ENCODE results near the gene SLC10A7. TPM values are rescaled to one million over a fixed set of nuclear protein-coding genes. Genes with fewer than 3 reads are reported as not detected.

Gene SLC10A7
- total and polyA plus RNA-seq, 10 of the 15 experiments (the other 5 are each of a cell fraction or from before 2014, with no cell fraction given): 4.6 to 23.7 (median 15.6) TPM

- no peak overlapping the region for H3K4me3 ChIP-seq
- ATAC-seq (no peak), FAIRE-seq (no peak), DNase-seq (ENCODE audit: low read depth, low spot score) (no peak)
- peaks cover 0 to 6% of the 10 kb centered on the region in 2 experiments; a peak in 2 of 4 replicates for H3K36me3 ChIP-seq (ENCODE audit: control insufficient read depth in 2 of 2, insufficient read depth in 2 of 2, low read length in 1 of 2)
- no peak overlapping the region for H3K4me2 ChIP-seq (ENCODE audit: control insufficient read depth, insufficient read depth)
- TF ChIP-seq PBX3 (IDR thresholded peaks at IDR 0.05; ENCODE audit: insufficient replicate concordance, low read depth, low read length): no peak
- 94% methylated on average over 2 of the region's 2 CpGs for WGBS (ENCODE audit: insufficient coverage, insufficient replicate concordance, low lambda C conversion rate, missing lambda C conversion rate)
- ChIA-PET SMC1A (ENCODE audit: uncharacterized antibody, unreplicated experiment) (interaction anchor here (0.6 to 1.8 kb wide), 5 partner anchors 13 to 54 kb away, joined by 3 to 6 read pairs (median 3); no protein-coding TSS in a partner anchor), POLR2A (interaction anchor here (0.6 kb wide), 1 partner anchor 1193 kb away, joined by 3 read pairs; no protein-coding TSS in a partner anchor), RAD21 (ENCODE audit: unreplicated experiment) (interaction anchor here (1.3 kb wide), 1 partner anchor 16 kb away, joined by 3 read pairs; no protein-coding TSS in a partner anchor), CTCF (interaction anchor here (1.1 to 1.6 kb wide), 4 partner anchors 10 to 37 kb away, joined by 3 to 4 read pairs (median 4); no protein-coding TSS in a partner anchor)
- H3K27me3 ChIP-seq (replicated peaks in 1 of 2; ENCODE audit: control insufficient read depth in 2 of 2, insufficient read depth in 2 of 2, low read length in 1 of 2): no peaks in the 10 kb centered on the region
- in situ Hi-C loops (cut with MboI) (no loop called here), intact Hi-C loops (cut with micrococcal nuclease; ENCODE audit: unreplicated experiment) (no loop called here)
- H3K27ac ChIP-seq (ENCODE audit: control insufficient read depth, insufficient read depth): no peak overlapping the region
- no peak overlapping the region for H2AFZ ChIP-seq (ENCODE audit: control insufficient read depth, low read depth, low read length)
- H3K9me3 ChIP-seq (replicated peaks; ENCODE audit: control insufficient read depth, insufficient read depth, low read length): peaks cover 4% of the 10 kb centered on the region; the same call in 2 of the 3 replicates
- H3K79me2 ChIP-seq (ENCODE audit: control insufficient read depth, insufficient read depth, low read length): no peaks in the 10 kb centered on the region
- no peak overlapping the region for H3K9ac ChIP-seq (ENCODE audit: control insufficient read depth, insufficient read depth, low read length)
- no peaks in the 10 kb centered on the region for H4K20me1 ChIP-seq (ENCODE audit: control insufficient read depth, insufficient read depth)
- BruUV-seq (replicated peaks): no TSS peak
- H3K4me1 ChIP-seq (ENCODE audit: control insufficient read depth, insufficient read depth, low read length): no peaks in the 10 kb centered on the region
Observed at GRCh38 chr4:146292508-146292907, 229.2 kb downstream of the SLC10A7 start.

GRCh38 chr4:146291313-146291712 is 230.4 kb downstream of the SLC10A7 start:
- DNase-seq (ENCODE audit: low read depth, low spot score) (no peak), ATAC-seq (no peak), FAIRE-seq (no peak)
- in situ Hi-C loops (cut with MboI) (no loop called here), intact Hi-C loops (cut with micrococcal nuclease; ENCODE audit: unreplicated experiment) (no loop called here)
- no peaks in the 10 kb centered on the region for H3K79me2 ChIP-seq (ENCODE audit: control insufficient read depth, insufficient read depth, low read length)
- H3K36me3 ChIP-seq (ENCODE audit: control insufficient read depth in 2 of 2, insufficient read depth in 2 of 2, low read length in 1 of 2): peaks cover 0 to 6% of the 10 kb centered on the region in 2 experiments; a peak in 2 of 4 replicates
- no peak overlapping the region for H2AFZ ChIP-seq (ENCODE audit: control insufficient read depth, low read depth, low read length)
- H3K9me3 ChIP-seq (replicated peaks; ENCODE audit: control insufficient read depth, insufficient read depth, low read length): peaks cover 4% of the 10 kb centered on the region; the same call in 2 of the 3 replicates
- H3K4me2 ChIP-seq (ENCODE audit: control insufficient read depth, insufficient read depth): no peak overlapping the region
- SMC1A ChIA-PET (ENCODE audit: uncharacterized antibody, unreplicated experiment): interaction anchor here (1.0 to 1.8 kb wide), 4 partner anchors 8 to 51 kb away, joined by 3 to 6 read pairs (median 4); no protein-coding TSS in a partner anchor
- POLR2A ChIA-PET: no interaction called here
- BruUV-seq (replicated peaks): no TSS peak
- H4K20me1 ChIP-seq (ENCODE audit: control insufficient read depth, insufficient read depth): no peaks in the 10 kb centered on the region
- H3K4me3 ChIP-seq: no peak overlapping the region
- RAD21 ChIA-PET (ENCODE audit: unreplicated experiment): interaction anchor here (1.0 to 1.3 kb wide), 3 partner anchors 9 to 14 kb away, joined by 3 to 4 read pairs (median 3); no protein-coding TSS in a partner anchor
- CTCF ChIA-PET: interaction anchor here (1.1 to 1.3 kb wide), 2 partner anchors 15 to 47 kb away, joined by 3 to 4 read pairs; no protein-coding TSS in a partner anchor
- H3K4me1 ChIP-seq (ENCODE audit: control insufficient read depth, insufficient read depth, low read length): no peaks in the 10 kb centered on the region
- no peak overlapping the region for H3K27ac ChIP-seq (ENCODE audit: control insufficient read depth, insufficient read depth)
- 94% methylated on average over 1 of the region's 1 CpG for WGBS (ENCODE audit: insufficient coverage, insufficient replicate concordance, low lambda C conversion rate, missing lambda C conversion rate)
- no peak overlapping the region for H3K9ac ChIP-seq (ENCODE audit: control insufficient read depth, insufficient read depth, low read length)
- H3K27me3 ChIP-seq (replicated peaks in 1 of 2; ENCODE audit: control insufficient read depth in 2 of 2, insufficient read depth in 2 of 2, low read length in 1 of 2): no peaks in the 10 kb centered on the region
- TF ChIP-seq DPF2 (IDR thresholded peaks at IDR 0.05): no peak
- no peak for TF ChIP-seq PBX3 (IDR thresholded peaks at IDR 0.05; ENCODE audit: insufficient replicate concordance, low read depth, low read length)
- no peak for TF ChIP-seq NKRF (conservative IDR thresholded peaks at IDR 0.05)
- TF ChIP-seq NBN (IDR thresholded peaks at IDR 0.05): no peak
- no peak for TF ChIP-seq MTA3 (IDR thresholded peaks at IDR 0.05; ENCODE audit: borderline replicate concordance, low read length)
- TF ChIP-seq SMAD5 (IDR thresholded peaks at IDR 0.05; ENCODE audit: low read depth): no peak
- no peak for TF ChIP-seq FOS (IDR thresholded peaks at IDR 0.05; ENCODE audit: borderline replicate concordance, extremely low read depth, insufficient read length)
- no peak for TF ChIP-seq NR2C2 (IDR thresholded peaks at IDR 0.05; ENCODE audit: borderline replicate concordance, control insufficient read depth, insufficient read length, low read depth)
- TF ChIP-seq WRNIP1 (IDR thresholded peaks at IDR 0.05; ENCODE audit: borderline replicate concordance, low read depth, low read length): no peak
- no peak for TF ChIP-seq HSF1 (IDR thresholded peaks at IDR 0.05; ENCODE audit: low read depth, low read length)
